Progenitor cell of endocrine pancreas (in vitro differentiated cells): ENCODE results near the gene NUDT3. TPM values are rescaled to one million over a fixed set of nuclear protein-coding genes. Genes with fewer than 3 reads are reported as not detected.

ENCODE experiments used
- DNase-seq: peaks from one replicate; pipeline ENCODE4 v3.0.0; 2021; ENCODE audit warnings: low spot score; ENCODE audit not compliant: unreplicated experiment
- H3K27ac Mint-ChIP-seq: 2 replicates; pipeline ENCODE4 v1.8.0; 2021; ENCODE audit warnings: mild to moderate bottlenecking, moderate library complexity, mixed read lengths
- H3K27me3 Mint-ChIP-seq: 2 replicates; pipeline ENCODE4 v1.8.0; 2021; ENCODE audit warnings: mixed read lengths
- H3K36me3 Mint-ChIP-seq: 2 replicates; pipeline ENCODE4 v1.8.0; 2022; ENCODE audit warnings: mixed read lengths; ENCODE audit not compliant: insufficient read depth
- H3K4me1 Mint-ChIP-seq: 2 replicates; pipeline ENCODE4 v1.8.0; 2021; ENCODE audit warnings: low read depth, mixed read lengths
- H3K4me3 Mint-ChIP-seq: 2 replicates; pipeline ENCODE4 v1.8.0; 2021; ENCODE audit warnings: low read depth, mild to moderate bottlenecking, moderate library complexity, mixed read lengths
- H3K9me3 Mint-ChIP-seq: 2 replicates; pipeline ENCODE4 v1.8.0; 2021; ENCODE audit warnings: low read depth, mixed read lengths
- CTCF ChIP-seq: fragments of 200-600 bp; sonication (generic); IDR thresholded peaks from one replicate; pipeline ENCODE4 v1.5.0; 2021; ENCODE audit warnings: antibody characterized with exemption, mild to moderate bottlenecking; ENCODE audit not compliant: unreplicated experiment
- total RNA-seq: library from RNA; stranded (reverse); gene quantifications from 2 replicates; pipeline ENCODE4 v1.2.1, GENCODE V29; 2021

NUDT3 gene
- total RNA-seq, 1 donor from 2014 or later: 20.6 TPM

DNA sequence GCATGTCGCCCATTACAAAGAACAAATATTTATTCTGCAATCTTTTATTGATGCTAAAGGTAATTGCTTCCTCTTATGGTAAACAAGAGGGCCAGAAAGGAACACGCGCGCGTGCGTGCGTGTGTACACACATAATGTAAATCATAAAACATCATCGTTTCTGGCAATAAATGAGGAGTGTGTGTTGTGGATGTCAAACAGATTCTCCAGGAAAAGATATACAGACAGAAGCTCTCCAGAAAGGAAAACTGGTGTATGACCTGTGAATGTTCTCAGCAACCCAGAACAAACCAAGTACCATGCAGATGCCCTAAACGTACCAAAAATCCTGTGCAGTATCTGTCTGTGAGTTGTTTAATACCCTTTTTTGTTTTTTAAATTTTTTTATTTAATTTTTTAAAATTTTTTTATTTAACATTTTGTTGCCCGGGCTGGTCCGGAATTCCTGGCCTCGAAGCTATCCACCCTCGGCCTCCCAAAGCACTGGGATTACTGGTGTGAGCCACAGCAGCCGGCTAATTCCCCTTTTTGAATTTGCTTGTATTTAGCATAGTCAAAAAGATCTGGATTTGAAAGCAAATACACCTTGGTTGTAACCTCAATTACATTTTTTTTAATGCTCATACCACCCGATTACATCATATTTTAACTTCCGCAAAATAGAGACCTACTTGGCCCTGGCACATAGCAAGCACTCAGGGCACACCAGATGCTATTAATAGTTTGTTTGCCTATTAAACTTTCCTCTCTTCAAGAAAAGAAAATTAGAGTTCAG is 909 bp upstream of the NUDT3 start:
- H3K4me3 Mint-ChIP-seq: peak overlapping the region; percentile 35
- DNase-seq: no peak
- peaks cover 4% of the 10 kb centered on the region for H3K36me3 Mint-ChIP-seq
- no peak for TF ChIP-seq CTCF
- H3K9me3 Mint-ChIP-seq: peaks cover 3% of the 10 kb centered on the region
- peaks cover 5% of the 10 kb centered on the region for H3K4me1 Mint-ChIP-seq
- H3K27me3 Mint-ChIP-seq: no peaks in the 10 kb centered on the region
- H3K27ac Mint-ChIP-seq: no peak overlapping the region

DNA sequence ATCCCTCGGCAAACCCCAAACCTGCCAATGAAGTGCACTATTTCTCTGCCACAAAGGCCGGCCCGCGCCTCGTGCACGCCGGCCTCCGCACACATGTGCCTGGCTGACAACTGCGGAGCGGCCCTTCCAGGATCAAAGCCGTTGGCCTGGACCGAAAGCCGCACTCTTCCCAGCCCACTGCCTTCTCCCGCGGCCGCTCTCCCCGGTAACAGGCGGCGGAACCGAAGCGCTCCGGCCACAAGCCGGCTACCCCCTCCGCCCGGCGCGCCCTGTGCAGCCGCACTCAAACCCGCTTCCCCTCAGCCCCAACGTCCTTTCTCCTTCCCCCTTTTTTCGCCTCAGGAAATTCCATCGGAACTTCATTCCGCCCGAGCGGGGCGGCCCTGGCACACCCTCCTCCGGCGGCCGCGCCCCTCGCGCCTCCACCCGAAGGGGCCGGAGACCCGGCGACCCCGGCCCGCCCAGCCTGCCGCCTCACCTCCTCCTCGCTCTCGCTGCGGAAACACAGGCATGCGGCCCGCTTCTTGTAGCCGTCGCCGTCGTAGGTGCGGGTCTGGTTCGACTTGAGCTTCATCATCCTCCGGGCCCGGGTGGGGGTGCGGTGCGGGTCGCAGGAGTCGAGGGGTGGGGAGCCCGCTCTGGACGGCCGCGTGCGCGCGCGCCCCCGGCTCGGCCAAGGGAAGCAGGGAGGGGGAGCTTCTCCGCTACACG is 528 bp downstream of the NUDT3 start:
- H3K27ac Mint-ChIP-seq: no peak overlapping the region
- H3K36me3 Mint-ChIP-seq: peaks cover 4% of the 10 kb centered on the region
- peak; percentile 55 for DNase-seq
- peaks cover 5% of the 10 kb centered on the region for H3K4me1 Mint-ChIP-seq
- no peaks in the 10 kb centered on the region for H3K27me3 Mint-ChIP-seq
- H3K9me3 Mint-ChIP-seq: peaks cover 3% of the 10 kb centered on the region
- H3K4me3 Mint-ChIP-seq: no peak overlapping the region
- TF ChIP-seq CTCF: no peak

DNA sequence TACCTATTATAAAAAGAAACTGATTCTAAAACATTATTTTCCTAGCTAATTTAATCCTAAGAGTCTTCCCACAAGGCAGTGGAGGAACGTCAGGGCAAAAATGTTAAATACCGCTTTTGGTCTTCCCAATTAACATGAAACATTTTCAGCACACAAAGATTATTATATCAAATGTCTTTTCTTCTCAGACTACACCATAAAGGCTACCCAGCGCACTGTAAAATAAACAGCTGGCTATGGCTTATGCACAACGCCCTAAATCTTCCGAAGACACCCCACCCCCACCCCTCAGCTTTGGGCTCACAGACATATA is 1.0 kb downstream of the NUDT3 start:
- TF ChIP-seq CTCF: no peak
- DNase-seq: no peak
- Mint-ChIP-seq H3K27ac (no peak overlapping the region), H3K27me3 (no peaks in the 10 kb centered on the region), H3K4me3 (no peak overlapping the region), H3K4me1 (peaks cover 5% of the 10 kb centered on the region), H3K9me3 (peaks cover 3% of the 10 kb centered on the region), H3K36me3 (peaks cover 2% of the 10 kb centered on the region)

DNA sequence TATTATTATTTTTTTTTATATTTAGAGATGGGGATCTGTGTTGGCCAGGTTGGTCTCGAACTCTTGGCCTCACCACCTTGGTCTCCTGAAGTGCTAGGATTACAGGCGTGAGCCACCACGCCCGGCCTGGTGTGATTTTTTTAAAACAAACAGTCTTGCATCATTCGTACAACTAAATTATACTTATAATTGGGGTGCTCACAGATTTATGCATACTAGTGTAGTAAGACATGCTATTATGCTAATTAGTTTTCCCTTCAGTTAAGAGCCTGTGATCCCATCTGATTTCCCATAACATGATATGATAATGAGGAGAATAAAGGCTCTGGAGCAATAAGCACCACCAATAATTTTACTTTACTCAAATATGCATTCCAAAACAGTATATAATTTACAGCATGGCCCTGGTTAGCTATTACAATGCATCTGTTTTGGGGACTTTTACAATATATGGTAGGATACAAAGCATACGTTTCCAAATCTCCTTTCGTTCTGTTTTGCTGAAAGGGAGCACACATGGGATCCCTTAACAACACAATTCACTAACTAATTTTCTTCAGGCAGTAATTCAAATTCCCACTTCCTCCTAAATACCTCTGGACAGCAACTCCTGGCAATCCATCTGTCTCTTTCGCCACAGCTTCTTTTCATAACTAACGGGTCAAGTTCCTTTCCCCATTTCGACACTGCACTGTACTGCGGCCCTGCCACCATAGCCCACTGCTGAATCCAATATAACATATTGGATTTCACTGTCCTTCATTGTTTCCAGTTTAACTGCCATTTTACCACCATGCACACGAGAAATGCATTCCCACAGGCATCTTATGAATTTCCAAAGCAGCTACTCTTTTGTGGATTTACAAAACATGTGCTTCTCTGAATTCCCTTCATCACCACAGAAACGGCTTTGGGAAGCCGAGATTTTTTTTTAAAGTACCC is 1.7 kb downstream of the NUDT3 start:
- Mint-ChIP-seq H3K27me3 (no peaks in the 10 kb centered on the region), H3K4me1 (peaks cover 5% of the 10 kb centered on the region), H3K36me3 (no peaks in the 10 kb centered on the region), H3K9me3 (peaks cover under 1% of the 10 kb centered on the region), H3K27ac (no peak overlapping the region), H3K4me3 (no peak overlapping the region)
- no peak for TF ChIP-seq CTCF
- no peak for DNase-seq

DNA sequence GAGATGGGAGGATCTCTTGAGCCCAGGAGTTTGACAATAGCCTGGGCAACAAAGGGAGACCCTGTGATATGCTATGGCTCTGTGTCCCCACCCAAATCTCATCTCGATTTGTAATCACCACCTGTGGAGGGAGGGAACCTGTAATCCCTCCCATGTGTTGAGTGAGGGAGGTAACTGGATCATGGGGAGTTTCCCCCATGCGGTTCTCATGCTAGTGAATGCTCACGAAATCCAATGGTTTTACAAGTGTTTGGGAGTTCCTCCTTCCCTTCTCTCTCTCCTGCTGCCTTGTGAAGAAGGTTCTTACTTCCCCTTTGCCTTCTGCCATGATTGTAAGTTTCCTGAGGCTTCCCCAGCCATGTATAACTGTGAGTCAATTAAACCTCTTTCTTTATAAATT is 3.4 kb downstream of the NUDT3 start:
- TF ChIP-seq CTCF: no peak

More for the DNA sequence above, 3.4 kb downstream of the NUDT3 start:
- Mint-ChIP-seq H3K9me3 (no peaks in the 10 kb centered on the region), H3K4me3 (no peak overlapping the region), H3K27me3 (no peaks in the 10 kb centered on the region), H3K27ac (no peak overlapping the region), H3K36me3 (no peaks in the 10 kb centered on the region), H3K4me1 (peaks cover 5% of the 10 kb centered on the region)
- DNase-seq: no peak
